CD8-positive, alpha-beta memory T cell (primary cell): ENCODE data around the gene CCSER1. TPM values are rescaled to one million over a fixed set of nuclear protein-coding genes. Genes with fewer than 3 reads are reported as not detected.
"Not testable (repeated sequence)": the region's sequence is repeated elsewhere in the genome, so short reads cannot be mapped to it uniquely, and the experiment has no call there.

Experiments
- CTCF ChIA-PET: fragments of 350-600 bp; sonication (Branson Sonifier 250); formaldehyde crosslinking; loops from one replicate; lab custom pipeline; 2021; ENCODE audit warnings: antibody characterized with exemption; lab: Charles Lee
- POLR2A ChIA-PET: fragments of 350-600 bp; sonication (Branson Sonifier 250); formaldehyde crosslinking; loops from one replicate; lab custom pipeline; 2021; ENCODE audit warnings: antibody characterized with exemption; lab: Charles Lee
- DNase-seq, 5 donors: peaks; one replicate each; pipeline versions ENCODE4 v3.0.0 to v3.0.0-alpha.2; 2020 to 2022; ENCODE audit warnings: mixed read lengths in 1 of 5
- H3K27ac ChIP-seq: one replicate; pipeline ENCODE4 v1.7.0; 2013; ENCODE audit warnings: low read depth, mild to moderate bottlenecking, low read length, moderate library complexity
- H3K27me3 ChIP-seq: 2 replicates; pipeline ENCODE4 v1.7.0; 2013; ENCODE audit warnings: low read length, mild to moderate bottlenecking; ENCODE audit not compliant: insufficient read depth, poor library complexity, severe bottlenecking
- H3K36me3 ChIP-seq: 2 replicates; pipeline ENCODE4 v1.7.0; 2013; ENCODE audit warnings: mild to moderate bottlenecking, low read length, moderate library complexity; ENCODE audit not compliant: insufficient read depth
- H3K4me1 ChIP-seq: 2 replicates; pipeline ENCODE4 v1.7.0; 2013; ENCODE audit warnings: mild to moderate bottlenecking, low read length, moderate library complexity; ENCODE audit not compliant: insufficient read depth
- H3K4me3 ChIP-seq: 2 replicates; pipeline ENCODE4 v1.7.0; 2013; ENCODE audit warnings: mild to moderate bottlenecking, low read length
- H3K9me3 ChIP-seq: 2 replicates; pipeline ENCODE4 v1.7.0; 2013; ENCODE audit warnings: mild to moderate bottlenecking, low read length
- H3K27ac Mint-ChIP-seq, 8 donors: one replicate each; pipeline ENCODE4 v1.8.0; 2020 to 2021; ENCODE audit warnings: mixed read lengths in 8 of 8, mild to moderate bottlenecking in 6 of 8, inconsistent platforms in 3 of 8, moderate library complexity in 3 of 8
- H3K27me3 Mint-ChIP-seq, 2 donors: one replicate each; pipeline ENCODE4 v1.8.0; 2020 to 2021; ENCODE audit warnings: mixed read lengths in 2 of 2, mild to moderate bottlenecking in 1 of 2, moderate library complexity in 1 of 2
- H3K36me3 Mint-ChIP-seq, 3 donors: one replicate each; pipeline ENCODE4 v1.8.0; 2020 to 2021; ENCODE audit warnings: mixed read lengths in 3 of 3, inconsistent platforms in 1 of 3, mild to moderate bottlenecking in 1 of 3
- H3K4me1 Mint-ChIP-seq, 3 donors: one replicate each; pipeline ENCODE4 v1.8.0; 2020 to 2021; ENCODE audit warnings: mixed read lengths in 3 of 3, inconsistent platforms in 1 of 3, mild to moderate bottlenecking in 1 of 3
- H3K4me3 Mint-ChIP-seq, 7 donors: one replicate each; pipeline ENCODE4 v1.8.0; 2020 to 2021; ENCODE audit warnings: mixed read lengths in 7 of 7, mild to moderate bottlenecking in 6 of 7, moderate library complexity in 4 of 7, inconsistent platforms in 2 of 7
- H3K9me3 Mint-ChIP-seq, 5 donors: one replicate each; pipeline ENCODE4 v1.8.0; 2020 to 2022; ENCODE audit warnings: mixed read lengths in 5 of 5, mild to moderate bottlenecking in 3 of 5, moderate library complexity in 2 of 5, inconsistent platforms in 1 of 5
- polyA plus RNA-seq: library from polyadenylated mRNA; unstranded; fragments of 300-500 nt; fragmentation: Illumina TruSeq; gene quantifications from one replicate; pipeline ENCODE4 v1.2.3, GENCODE V29; 2021
- total RNA-seq, 2 experiments: library from RNA; stranded (reverse); gene quantifications; one replicate each; pipeline ENCODE4 v1.2.3, GENCODE V29; 2021

The CCSER1 gene
- total and polyA plus RNA-seq, 3 experiments from 2014 or later: 0.12 to 0.20 TPM; not detected in 1

DNA sequence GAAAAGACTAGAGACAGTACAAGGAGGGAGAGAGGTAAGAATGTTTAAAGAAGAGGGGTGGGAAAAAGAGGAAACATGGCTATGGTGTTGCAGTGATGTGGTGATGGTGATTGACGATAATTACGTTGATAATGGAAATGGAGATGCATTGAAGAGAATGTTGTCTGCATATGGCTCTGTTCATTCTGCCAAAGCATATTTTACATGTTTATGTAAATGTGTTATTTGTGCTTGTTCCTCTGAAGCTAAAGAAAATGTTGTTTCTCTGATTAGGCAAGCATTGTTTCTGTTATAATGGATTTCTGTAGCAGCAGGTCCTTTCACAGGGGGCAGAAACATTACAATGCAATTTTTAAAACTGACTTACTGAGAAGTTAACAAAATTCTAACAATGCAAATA lies 958.8 kb downstream of the CCSER1 start:
- no peak for DNase-seq
- Histone ChIP-seq H3K4me3 (no peak overlapping the region), H3K27me3 (no peaks in the 10 kb centered on the region), H3K4me1 (no peaks in the 10 kb centered on the region), H3K36me3 (no peaks in the 10 kb centered on the region), H3K27ac (no peak overlapping the region), H3K9me3 (no peaks in the 10 kb centered on the region)
- H3K4me1 Mint-ChIP-seq: no peaks in the 10 kb centered on the region
- CTCF ChIA-PET: no interaction called here
- peaks cover 0 to 21% (median 5%) of the 10 kb centered on the region in 5 donors for H3K9me3 Mint-ChIP-seq
- H3K27me3 Mint-ChIP-seq: no peaks in the 10 kb centered on the region
- H3K36me3 Mint-ChIP-seq: no peaks in the 10 kb centered on the region
- H3K27ac Mint-ChIP-seq: no peak overlapping the region
- H3K4me3 Mint-ChIP-seq: no peak overlapping the region
- POLR2A ChIA-PET: no interaction called here

DNA sequence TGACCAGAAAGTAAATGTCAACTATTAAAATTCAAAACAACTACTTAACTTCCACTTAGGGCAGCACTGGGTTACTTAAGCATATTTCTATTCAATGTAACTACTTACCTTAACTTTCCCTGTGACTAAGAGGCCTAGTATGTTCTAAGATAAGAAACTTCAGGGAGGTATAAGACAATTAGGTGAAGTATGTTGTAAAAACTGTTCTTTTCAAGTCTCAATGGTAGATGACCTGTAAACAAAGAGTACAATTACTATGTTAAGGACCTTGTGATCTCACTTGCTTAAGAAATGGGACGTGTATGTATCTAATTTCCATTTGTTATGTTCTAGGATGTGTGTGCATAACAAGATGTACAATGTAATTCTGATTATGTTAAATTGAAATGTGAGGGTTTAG lies 960.5 kb downstream of the CCSER1 start:
- H3K27ac ChIP-seq: no peak overlapping the region

DNA sequence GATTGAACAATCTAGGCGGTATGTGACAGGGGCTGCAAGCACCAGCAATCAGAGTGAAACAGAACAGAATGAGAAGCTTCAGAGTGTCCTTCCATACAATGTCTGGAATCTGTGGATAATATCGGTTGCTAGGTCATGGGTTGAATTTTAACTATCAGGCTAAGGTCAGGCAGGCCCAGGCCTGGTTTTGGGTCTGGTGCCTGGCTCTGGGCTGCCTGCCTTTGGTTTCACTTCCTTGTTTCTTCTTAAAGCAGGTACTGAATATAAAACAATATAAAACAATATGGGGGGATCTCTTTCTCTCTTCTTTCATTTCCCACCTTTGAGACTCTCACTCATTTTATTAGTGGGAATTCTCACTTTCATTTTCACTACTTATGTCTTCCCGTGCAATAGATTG lies 962.0 kb downstream of the CCSER1 start:
- Mint-ChIP-seq H3K36me3 (no peaks in the 10 kb centered on the region), H3K9me3 (peaks cover 0 to 30% (median 12%) of the 10 kb centered on the region in 5 donors), H3K27me3 (no peaks in the 10 kb centered on the region), H3K4me3 (no peak overlapping the region), H3K4me1 (no peaks in the 10 kb centered on the region), H3K27ac (no peak overlapping the region)
- ChIA-PET CTCF (no interaction called here), POLR2A (no interaction called here)
- H3K27ac ChIP-seq: no peak overlapping the region
- no peaks in the 10 kb centered on the region for H3K4me1 ChIP-seq
- no peaks in the 10 kb centered on the region for H3K27me3 ChIP-seq
- no peak for DNase-seq
- no peaks in the 10 kb centered on the region for H3K9me3 ChIP-seq
- no peaks in the 10 kb centered on the region for H3K36me3 ChIP-seq
- H3K4me3 ChIP-seq: no peak overlapping the region

More for the DNA sequence above, 960.5 kb downstream of the CCSER1 start:
- no peak overlapping the region for H3K4me3 ChIP-seq
- CTCF ChIA-PET: no interaction called here
- Mint-ChIP-seq H3K4me1 (no peaks in the 10 kb centered on the region), H3K27ac (no peak overlapping the region), H3K4me3 (no peak overlapping the region), H3K27me3 (no peaks in the 10 kb centered on the region), H3K9me3 (peaks cover 0 to 27% (median 9%) of the 10 kb centered on the region in 5 donors), H3K36me3 (no peaks in the 10 kb centered on the region)
- no peaks in the 10 kb centered on the region for H3K27me3 ChIP-seq
- H3K36me3 ChIP-seq: no peaks in the 10 kb centered on the region
- DNase-seq: no peak
- POLR2A ChIA-PET: no interaction called here
- no peaks in the 10 kb centered on the region for H3K4me1 ChIP-seq
- no peaks in the 10 kb centered on the region for H3K9me3 ChIP-seq

- Mint-ChIP-seq H3K9me3 (peaks cover 3 to 33% (median 14%) of the 10 kb centered on the region in 5 donors), H3K4me1 (no peaks in the 10 kb centered on the region), H3K27ac (no peak overlapping the region), H3K27me3 (no peaks in the 10 kb centered on the region), H3K4me3 (no peak overlapping the region), H3K36me3 (no peaks in the 10 kb centered on the region)
- no peak overlapping the region for H3K27ac ChIP-seq
- ChIA-PET CTCF (no interaction called here), POLR2A (no interaction called here)
- no peaks in the 10 kb centered on the region for H3K27me3 ChIP-seq
- no peaks in the 10 kb centered on the region for H3K4me1 ChIP-seq
- H3K9me3 ChIP-seq: no peaks in the 10 kb centered on the region
- DNase-seq: no peak
- H3K36me3 ChIP-seq: no peaks in the 10 kb centered on the region
- no peak overlapping the region for H3K4me3 ChIP-seq
Measured at GRCh38 chr4:91092398-91092980, 965.3 kb downstream of the CCSER1 start.

DNA sequence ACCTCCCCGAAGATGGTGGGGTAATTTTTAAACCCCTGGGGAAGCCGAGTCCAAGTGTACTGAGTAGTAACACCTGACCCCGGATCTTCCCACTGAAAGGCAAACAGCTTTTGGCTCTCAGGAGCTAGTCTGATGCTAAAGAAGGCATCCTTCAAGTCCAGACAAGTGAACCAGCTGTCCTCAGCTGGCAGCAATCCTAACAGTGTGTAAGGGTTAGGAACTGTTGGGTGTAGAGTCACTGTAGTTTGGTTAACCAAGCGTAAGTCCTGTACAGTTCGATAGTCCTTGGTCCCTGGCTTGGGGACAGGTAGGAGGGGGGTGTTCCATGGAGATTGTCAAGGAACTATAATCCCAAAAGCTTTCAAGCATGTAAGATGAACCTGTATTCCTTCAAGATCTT lies 967.0 kb downstream of the CCSER1 start:
- CTCF ChIA-PET, H3K4me3 Mint-ChIP-seq, H3K27me3 Mint-ChIP-seq, H3K4me1 Mint-ChIP-seq, H3K4me1 ChIP-seq, H3K9me3 ChIP-seq, H3K27ac ChIP-seq, H3K36me3 ChIP-seq, DNase-seq, H3K36me3 Mint-ChIP-seq, H3K27ac Mint-ChIP-seq, H3K27me3 ChIP-seq, POLR2A ChIA-PET, H3K4me3 ChIP-seq: not testable (repeated sequence)
- H3K9me3 Mint-ChIP-seq: peaks cover 3 to 33% (median 14%) of the 10 kb centered on the region in 5 donors

DNA sequence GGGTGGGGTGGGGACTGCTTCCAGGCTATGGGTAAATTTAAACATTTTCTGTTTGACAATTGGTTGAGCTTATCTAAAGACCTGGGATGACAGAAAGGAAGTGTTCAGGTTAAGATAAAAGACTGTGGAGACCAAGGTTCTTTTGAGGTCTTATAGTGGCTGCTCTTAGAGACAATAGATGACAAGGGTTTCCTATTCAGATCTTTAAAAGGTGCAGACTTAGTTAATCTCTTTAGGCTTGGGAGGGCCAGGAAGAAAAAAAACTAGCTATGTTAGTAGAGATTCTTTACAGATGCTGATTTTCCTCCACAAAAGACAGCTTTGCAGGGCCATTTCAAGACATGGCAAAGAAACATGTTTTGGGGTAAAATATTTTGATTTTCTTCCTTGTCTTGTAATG lies 972.5 kb downstream of the CCSER1 start:
- Mint-ChIP-seq H3K4me3 (no peak overlapping the region), H3K9me3 (peaks cover 5 to 49% (median 18%) of the 10 kb centered on the region in 5 donors), H3K27me3 (no peaks in the 10 kb centered on the region), H3K36me3 (no peaks in the 10 kb centered on the region), H3K27ac (no peak overlapping the region), H3K4me1 (no peaks in the 10 kb centered on the region)
- POLR2A ChIA-PET: no interaction called here
- H3K4me1 ChIP-seq: no peaks in the 10 kb centered on the region
- no peak for DNase-seq
- CTCF ChIA-PET: no interaction called here
- H3K27me3 ChIP-seq: no peaks in the 10 kb centered on the region
- H3K4me3 ChIP-seq: no peak overlapping the region
- no peaks in the 10 kb centered on the region for H3K9me3 ChIP-seq
- no peaks in the 10 kb centered on the region for H3K36me3 ChIP-seq
- H3K27ac ChIP-seq: no peak overlapping the region

GRCh38 chr4:91108751-91109150 lies 981.6 kb downstream of the CCSER1 start:
- Mint-ChIP-seq H3K4me3 (no peak overlapping the region), H3K27me3 (no peaks in the 10 kb centered on the region), H3K9me3 (peaks cover 4 to 29% (median 7%) of the 10 kb centered on the region in 5 donors)

DNA sequence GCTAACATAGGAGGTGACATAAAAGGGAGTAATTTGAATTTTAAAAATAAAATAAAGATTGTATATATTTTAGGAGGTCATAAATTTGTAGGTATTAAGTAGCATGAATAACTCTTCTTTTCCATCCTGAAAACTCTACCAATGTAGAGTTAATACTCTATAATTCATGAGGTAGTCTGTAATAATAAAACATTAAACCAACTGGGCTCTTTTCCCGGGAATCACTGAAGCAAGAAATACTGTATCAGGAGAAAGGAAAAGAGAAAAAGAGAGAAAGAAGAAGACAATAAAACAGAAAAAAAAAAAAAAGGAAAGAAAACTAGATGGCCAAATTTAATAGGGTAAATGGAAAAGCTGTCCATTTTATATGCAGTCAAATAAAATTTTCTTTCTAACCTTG lies 984.4 kb downstream of the CCSER1 start:
- Mint-ChIP-seq H3K27me3 (no peaks in the 10 kb centered on the region), H3K4me3 (no peak overlapping the region), H3K36me3 (no peaks in the 10 kb centered on the region), H3K27ac (no peak overlapping the region), H3K9me3 (peaks cover 0 to 12% (median 8%) of the 10 kb centered on the region in 5 donors), H3K4me1 (no peaks in the 10 kb centered on the region)
- no peaks in the 10 kb centered on the region for H3K36me3 ChIP-seq
- H3K27me3 ChIP-seq: no peaks in the 10 kb centered on the region
- H3K4me3 ChIP-seq: no peak overlapping the region
- no peaks in the 10 kb centered on the region for H3K4me1 ChIP-seq
- POLR2A ChIA-PET: no interaction called here
- DNase-seq: no peak
- no peak overlapping the region for H3K27ac ChIP-seq
- H3K9me3 ChIP-seq: no peaks in the 10 kb centered on the region
- CTCF ChIA-PET: no interaction called here

More at GRCh38 chr4:91108751-91109150, 981.6 kb downstream of the CCSER1 start:
- H3K4me3 ChIP-seq: no peak overlapping the region
- H3K27ac Mint-ChIP-seq: no peak overlapping the region
- H3K4me1 Mint-ChIP-seq: no peaks in the 10 kb centered on the region
- no peaks in the 10 kb centered on the region for H3K4me1 ChIP-seq
- CTCF ChIA-PET: no interaction called here
- H3K27me3 ChIP-seq: no peaks in the 10 kb centered on the region
- H3K36me3 Mint-ChIP-seq: no peaks in the 10 kb centered on the region
- H3K9me3 ChIP-seq: no peaks in the 10 kb centered on the region
- DNase-seq: no peak
- POLR2A ChIA-PET: no interaction called here
- H3K27ac ChIP-seq: no peak overlapping the region
- no peaks in the 10 kb centered on the region for H3K36me3 ChIP-seq
